Measurements from ENCODE around the gene ZNF536.

Gene ZNF536

DNA sequence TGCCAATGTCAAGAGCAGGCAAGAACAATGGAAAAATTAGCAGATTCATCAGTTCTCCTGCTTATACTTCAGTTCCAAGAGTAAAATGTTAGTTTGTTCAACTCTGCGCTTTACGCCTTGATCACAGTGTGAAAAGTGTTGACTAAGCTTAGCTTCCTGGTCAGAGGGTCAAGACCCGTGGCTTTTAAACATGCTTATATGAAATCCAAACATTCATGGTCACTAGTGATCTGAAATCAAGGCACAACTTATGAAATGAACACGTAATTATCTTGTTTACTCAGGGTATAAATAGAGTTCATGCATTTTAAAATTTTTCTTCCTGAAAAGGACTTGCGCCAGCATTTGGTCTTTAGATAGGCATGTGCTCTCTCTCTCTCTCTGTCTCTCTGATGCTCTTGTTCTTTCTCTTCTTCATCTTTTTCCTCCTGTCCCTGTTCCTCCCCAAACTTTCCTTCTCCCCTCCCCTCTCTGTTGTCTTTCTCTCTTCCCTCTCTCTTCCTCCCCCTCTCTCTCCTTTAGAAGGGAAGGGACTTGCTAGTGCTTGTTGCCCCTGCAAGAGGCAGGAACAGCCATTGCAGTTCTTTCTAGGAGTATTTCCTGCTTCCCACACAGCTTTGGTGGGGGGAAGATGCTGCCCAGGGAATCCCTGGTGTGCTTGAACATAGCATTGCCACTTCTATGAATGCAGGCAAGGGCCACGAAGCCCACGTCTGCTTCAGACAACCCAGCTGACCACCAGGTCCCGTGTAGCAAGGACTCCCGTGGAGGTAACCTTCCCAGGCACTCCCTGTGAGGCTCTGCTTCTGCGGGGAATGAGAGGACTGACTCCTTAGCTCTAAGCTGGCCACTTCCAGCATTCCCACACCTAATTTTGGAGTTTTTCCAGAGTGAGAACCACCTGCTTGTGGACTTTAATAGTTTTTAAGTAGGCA, 7.1 kb upstream of the ZNF536 start:
- DNase-seq = no peak

- DNase-seq = no peak
These were observed 5.9 kb upstream of the ZNF536 start for GRCh38 chr19:30366282-30366681.

DNA sequence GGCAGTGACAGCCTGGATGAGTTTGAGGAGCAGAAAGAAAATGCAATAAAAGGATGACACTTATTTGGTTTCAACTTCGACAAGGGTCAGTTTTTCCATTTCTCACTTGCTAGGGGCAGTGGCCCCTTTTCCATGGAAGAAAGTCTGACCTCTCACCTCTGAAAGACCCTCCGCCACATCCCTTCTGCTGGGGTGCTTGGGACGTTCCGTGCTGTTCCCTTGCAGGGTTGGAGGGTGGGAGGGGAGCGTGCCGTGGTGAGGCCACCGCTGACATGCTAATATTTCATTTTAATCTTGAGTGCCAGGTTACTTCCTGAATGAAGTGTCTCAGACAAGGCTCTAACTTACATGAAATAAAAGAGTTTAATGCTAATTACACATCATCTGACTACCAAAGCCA, 5.2 kb upstream of the ZNF536 start:
- DNase-seq = no peak

DNA sequence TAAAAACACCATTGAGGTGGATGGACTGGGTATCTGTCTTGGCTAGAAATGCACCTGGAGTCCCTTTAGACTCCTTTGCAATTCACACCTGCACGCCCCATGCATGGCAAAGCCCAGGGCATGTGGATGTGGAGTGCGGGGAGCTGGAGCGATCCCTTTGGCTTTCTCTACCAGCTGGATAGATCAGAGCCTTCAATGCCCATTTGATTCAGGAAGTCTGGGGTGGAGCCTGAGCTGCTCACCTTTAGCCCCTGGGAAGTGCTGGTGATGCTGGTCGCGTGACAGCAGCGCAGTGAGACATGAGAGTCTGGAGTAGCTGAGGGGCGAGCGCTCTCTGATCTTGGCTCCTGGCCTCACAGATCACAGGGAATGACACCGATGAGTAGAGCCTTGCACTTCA, 4.8 kb upstream of the ZNF536 start:
- no peak for DNase-seq

DNA sequence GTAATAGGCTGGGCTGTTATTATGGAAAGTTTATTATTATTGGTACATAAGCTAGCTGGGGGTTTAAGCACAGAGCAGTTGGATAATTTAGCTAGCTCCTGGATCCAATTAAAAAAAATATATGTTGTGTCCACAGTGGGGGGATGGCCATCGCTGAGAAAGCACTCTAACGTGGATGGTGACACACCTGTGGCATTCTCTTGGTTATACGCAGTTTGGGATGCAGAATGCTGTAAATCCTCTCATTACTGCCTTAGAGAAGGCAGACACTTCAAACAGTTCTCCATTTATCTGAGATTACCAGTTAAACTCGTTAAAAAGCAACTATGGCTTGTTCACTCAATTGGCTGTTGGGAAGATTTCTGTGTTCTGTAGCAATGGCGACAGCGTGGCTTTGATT, 2.4 kb upstream of the ZNF536 start:
- no peak for DNase-seq

- DNase-seq = no peak
These were observed 885 bp upstream of the ZNF536 start for GRCh38 chr19:30371161-30371836.

- peak; percentile 74 for DNase-seq
These were observed 1.4 kb downstream of the ZNF536 start for GRCh38 chr19:30373593-30373992.

GRCh38 chr19:30374539-30374864, 2.3 kb downstream of the ZNF536 start:
- DNase-seq = no peak

DNA sequence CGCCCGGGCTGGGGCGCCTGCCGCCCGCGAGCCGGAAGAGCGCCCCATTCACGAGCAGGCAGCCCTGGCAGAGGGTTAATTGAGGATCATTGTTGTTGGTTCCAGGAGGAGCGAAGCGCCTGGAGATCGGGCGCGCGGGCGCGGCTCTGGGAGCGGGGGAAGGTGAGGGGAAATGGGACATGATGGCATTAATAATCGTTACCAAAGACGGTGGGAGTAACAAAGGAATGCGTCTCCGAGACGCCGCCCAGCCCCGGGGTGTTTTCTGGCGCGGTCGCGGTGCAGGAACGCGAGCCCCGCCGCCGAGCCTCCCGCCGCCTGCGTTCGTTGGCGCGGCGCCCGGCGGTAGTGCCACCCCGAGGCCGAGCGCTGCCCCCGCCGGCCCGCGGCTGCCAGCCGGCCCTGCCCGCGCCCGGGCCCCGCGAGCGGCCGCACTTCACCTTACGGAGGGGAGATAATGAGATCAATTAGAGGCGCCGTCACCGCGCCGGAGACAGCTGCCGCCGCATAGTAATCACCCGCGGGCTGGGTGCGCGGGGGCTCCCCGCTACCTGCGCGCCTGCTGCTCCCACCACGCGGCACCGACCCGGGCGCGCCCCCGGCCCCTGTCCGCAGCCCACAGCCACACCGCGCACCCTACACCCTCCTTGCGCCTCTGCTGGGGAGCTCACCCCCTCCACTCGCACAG, 2.8 kb downstream of the ZNF536 start:
- peak; percentile 87 for DNase-seq

GRCh38 chr19:30375553-30376031, 3.4 kb downstream of the ZNF536 start:
- no peak for DNase-seq

- peak; percentile 42 for DNase-seq
These were observed 4.1 kb downstream of the ZNF536 start for GRCh38 chr19:30376272-30376671.

- DNase-seq = no peak
These were observed 4.7 kb downstream of the ZNF536 start for GRCh38 chr19:30376826-30377425.

- DNase-seq = no peak
These were observed 6.5 kb downstream of the ZNF536 start for GRCh38 chr19:30378701-30379100.

- DNase-seq = no peak
These were observed 7.8 kb downstream of the ZNF536 start for GRCh38 chr19:30379841-30380610.

DNA sequence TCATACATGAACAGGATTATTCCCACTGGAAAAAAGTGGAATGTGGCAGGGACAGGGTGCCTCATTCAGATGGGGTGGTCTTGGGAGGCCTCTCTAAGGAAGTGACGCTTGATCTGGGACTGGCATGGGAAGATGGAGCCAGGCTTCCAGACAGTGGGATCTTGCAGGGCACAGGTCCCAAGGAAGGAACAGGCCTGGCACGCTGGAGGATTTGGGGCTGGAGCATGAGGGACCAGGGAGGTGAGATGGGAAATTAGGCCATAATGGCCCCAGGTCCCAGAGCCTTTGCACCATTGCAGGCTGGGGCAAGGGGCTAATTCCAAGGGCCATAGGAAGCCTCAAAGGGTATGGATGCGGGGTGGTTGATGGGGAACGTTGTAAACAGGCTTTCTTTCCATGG, 9.2 kb downstream of the ZNF536 start:
- DNase-seq = no peak

GRCh38 chr19:30385174-30385573, 13.0 kb downstream of the ZNF536 start:
- no peak for DNase-seq

DNA sequence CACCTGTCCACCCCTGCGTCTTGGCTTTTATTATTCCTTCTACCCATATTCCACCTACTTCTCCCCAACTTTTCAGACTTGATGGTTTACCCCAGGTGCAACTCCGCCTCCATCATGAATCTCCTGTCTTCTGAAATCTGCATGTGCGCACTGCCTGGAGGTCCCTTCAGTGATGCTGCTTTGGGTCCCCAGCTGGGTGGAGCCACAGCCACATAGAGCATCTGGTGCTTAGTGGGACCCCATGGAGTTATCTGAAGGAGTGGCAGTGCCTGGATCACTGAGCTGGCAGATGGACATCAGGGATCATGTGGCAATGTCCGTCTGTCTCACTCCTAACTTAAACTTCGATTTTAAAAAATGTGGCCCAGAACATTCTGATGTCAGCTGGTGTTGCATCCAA, 13.5 kb downstream of the ZNF536 start:
- DNase-seq = no peak

DNA sequence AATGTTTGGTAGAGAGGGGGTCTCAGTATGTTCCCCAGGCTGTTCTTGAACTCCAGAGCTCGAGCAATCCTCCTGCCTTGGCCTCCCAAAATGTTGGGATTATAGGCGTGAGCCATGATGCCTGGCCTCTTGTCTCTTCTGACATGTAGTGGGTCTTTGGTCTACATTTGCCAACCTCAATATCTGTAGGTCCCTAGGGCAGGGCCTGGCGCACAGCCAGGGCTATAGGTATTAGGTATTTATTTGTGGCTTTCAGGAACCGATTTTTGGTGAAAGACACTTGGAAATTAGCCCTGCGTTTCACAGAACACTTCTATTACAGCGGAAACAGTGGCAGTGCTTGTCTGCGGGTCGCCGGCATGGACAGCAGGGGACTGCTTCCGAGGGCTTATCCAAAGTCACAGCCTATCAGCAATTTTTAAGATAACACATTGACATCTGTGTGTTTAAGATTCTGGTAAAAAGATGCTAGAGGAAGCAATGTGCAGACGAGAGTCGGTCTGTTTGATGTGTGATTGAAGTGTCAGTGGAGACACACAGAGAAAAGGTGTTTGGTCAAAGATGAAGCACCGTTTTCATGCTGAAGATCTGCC, 14.5 kb downstream of the ZNF536 start:
- DNase-seq = no peak

DNA sequence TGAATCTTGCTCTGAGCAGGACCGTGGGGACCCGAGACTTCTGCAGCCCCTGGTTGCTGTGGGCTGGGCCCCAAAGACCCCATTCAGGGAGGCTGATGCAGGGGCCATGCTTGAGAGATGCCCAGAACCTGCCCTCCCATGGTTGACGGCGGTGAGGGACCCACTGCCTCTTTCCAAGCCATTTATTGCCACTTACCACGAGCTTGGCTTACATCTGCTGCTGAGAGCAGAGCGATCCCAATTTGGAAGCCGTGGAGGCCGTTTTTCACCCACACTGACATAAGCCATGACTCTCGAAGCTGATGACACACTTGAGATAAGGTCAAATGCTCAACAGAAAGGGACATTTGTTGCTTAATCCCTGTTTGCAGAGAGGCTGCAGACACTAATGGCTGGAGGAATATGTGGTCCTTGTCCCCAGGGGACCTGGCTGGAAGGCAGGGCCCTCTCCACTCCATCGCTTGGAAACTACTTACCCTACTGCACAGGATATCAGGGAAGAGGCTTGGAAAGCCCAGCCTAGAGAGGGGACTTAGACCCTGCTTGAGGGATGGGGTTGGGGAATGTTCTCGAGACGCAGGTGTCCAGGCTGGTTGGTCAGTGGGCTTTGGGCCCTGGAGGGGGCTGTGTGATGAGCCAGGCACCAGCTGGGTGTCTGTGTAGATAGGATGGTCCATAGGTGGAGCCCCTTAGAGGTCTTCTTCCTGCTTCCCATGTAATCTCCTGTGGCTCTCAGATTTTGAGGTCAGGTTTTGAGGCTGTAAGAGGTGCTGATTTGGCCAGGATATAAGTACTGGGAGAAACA, 15.3 kb downstream of the ZNF536 start:
- DNase-seq = no peak

GRCh38 chr19:30388327-30388726, 16.1 kb downstream of the ZNF536 start:
- no peak for DNase-seq

- no peak for DNase-seq
These were observed 16.6 kb downstream of the ZNF536 start for GRCh38 chr19:30388819-30389218.
